Spinal cord (tissue), 10 donors: ENCODE measurements around the gene PPP1R18. TPM values are rescaled to one million over a fixed set of nuclear protein-coding genes. Genes with fewer than 3 reads are reported as not detected.
"Not testable (repeated sequence)": the region's sequence is repeated elsewhere in the genome, so short reads cannot be mapped to it uniquely, and the experiment has no call there.

Experiments used
- DNase-seq, 6 donors: peaks; one replicate each; pipeline versions ENCODE4 v3.0.0 to v3.0.0-alpha.2; 2013 to 2015; ENCODE audit warnings: low spot score in 6 of 6, low read depth in 4 of 6
- H3K27ac ChIP-seq: one replicate; pipeline ENCODE4 v1.5.1; 2013; ENCODE audit warnings: low read depth, low read length, control low read depth
- H3K27me3 ChIP-seq: one replicate; pipeline ENCODE4 v1.6.1; 2013; ENCODE audit warnings: low read length; ENCODE audit not compliant: control insufficient read depth, insufficient read depth
- H3K36me3 ChIP-seq: one replicate; pipeline ENCODE4 v1.6.1; 2013; ENCODE audit warnings: low read length; ENCODE audit not compliant: control insufficient read depth, insufficient read depth
- H3K4me1 ChIP-seq: one replicate; pipeline ENCODE4 v1.6.1; 2013; ENCODE audit warnings: low read length; ENCODE audit not compliant: control insufficient read depth, insufficient read depth
- H3K4me3 ChIP-seq: one replicate; pipeline ENCODE4 v1.5.1; 2013; ENCODE audit warnings: low read depth, low read length, control low read depth
- H3K9me3 ChIP-seq: one replicate; pipeline ENCODE4 v1.6.1; 2013; ENCODE audit warnings: low read length; ENCODE audit not compliant: control insufficient read depth, insufficient read depth
- WGBS: methylation state at CpG from one replicate; pipeline ENCODE4 v1.1.5; 2013; ENCODE audit warnings: missing lambda C conversion rate; ENCODE audit not compliant: insufficient coverage; 5-methylcytosine and 5-hydroxymethylcytosine counted together
- polyA plus RNA-seq, 2 donors: library from polyadenylated mRNA; unstranded; fragments of 120-200 nt; gene quantifications; one replicate each; pipeline ENCODE4 v1.2.1, GENCODE V29; 2013; ENCODE audit not compliant: insufficient read length in 2 of 2
- total RNA-seq, 2 donors: library from RNA; depleted of rRNA in 1 of 2; stranded (reverse); fragments of 120-200 nt in 1 of 2; fragments of >200 nt in 1 of 2; gene quantifications; one replicate each; pipeline versions ENCODE4 v1.2.3 to v1.2.4, GENCODE V29; 2013 to 2014
- donor health status: healthy.

Gene PPP1R18
- total and polyA plus RNA-seq, 4 donors = 14.5 to 49.3 (median 37.8) TPM

- H3K4me1 ChIP-seq, H3K9me3 ChIP-seq, H3K27me3 ChIP-seq, H3K27ac ChIP-seq, DNase-seq, H3K4me3 ChIP-seq: not testable (repeated sequence)
- 92% methylated on average over 4 of the region's 5 CpGs for WGBS
- peaks cover 95% of the 10 kb centered on the region for H3K36me3 ChIP-seq
Measured at GRCh38 chr6:30657922-30658321, 28.5 kb downstream of the PPP1R18 start.

GRCh38 chr6:30657454-30657853 lies 29.0 kb downstream of the PPP1R18 start:
- peaks cover 3% of the 10 kb centered on the region for H3K4me1 ChIP-seq
- no peaks in the 10 kb centered on the region for H3K9me3 ChIP-seq
- no peak for DNase-seq
- no peak overlapping the region for H3K4me3 ChIP-seq
- no peak overlapping the region for H3K27ac ChIP-seq
- H3K36me3 ChIP-seq = peaks cover 94% of the 10 kb centered on the region
- H3K27me3 ChIP-seq = no peaks in the 10 kb centered on the region

- DNase-seq = no peak
- H3K27me3 ChIP-seq = no peaks in the 10 kb centered on the region
- H3K4me1 ChIP-seq = peaks cover under 1% of the 10 kb centered on the region
- no peaks in the 10 kb centered on the region for H3K9me3 ChIP-seq
- no peak overlapping the region for H3K4me3 ChIP-seq
- no peak overlapping the region for H3K27ac ChIP-seq
- WGBS = 85% methylated on average over 7 of the region's 7 CpGs
- H3K36me3 ChIP-seq = peaks cover 94% of the 10 kb centered on the region
Measured at GRCh38 chr6:30656513-30656912, 29.9 kb downstream of the PPP1R18 start.

- Histone ChIP-seq H3K27me3 (no peaks in the 10 kb centered on the region), H3K4me1 (no peaks in the 10 kb centered on the region), H3K4me3 (no peak overlapping the region), H3K9me3 (no peaks in the 10 kb centered on the region), H3K36me3 (peaks cover 93% of the 10 kb centered on the region), H3K27ac (no peak overlapping the region)
- no peak for DNase-seq
- WGBS = 93% methylated on average over 3 of the region's 3 CpGs
Measured at GRCh38 chr6:30655743-30656094, 30.7 kb downstream of the PPP1R18 start.

- Histone ChIP-seq H3K4me3 (no peak overlapping the region), H3K36me3 (peaks cover 94% of the 10 kb centered on the region), H3K4me1 (no peaks in the 10 kb centered on the region), H3K27ac (no peak overlapping the region), H3K9me3 (no peaks in the 10 kb centered on the region), H3K27me3 (no peaks in the 10 kb centered on the region)
- 89% methylated on average over 11 of the region's 19 CpGs for WGBS
- DNase-seq = no peak
Measured at GRCh38 chr6:30654798-30655742, 31.4 kb downstream of the PPP1R18 start.

- Histone ChIP-seq H3K4me1 (peaks cover 13% of the 10 kb centered on the region), H3K36me3 (peaks cover 64% of the 10 kb centered on the region), H3K9me3 (no peaks in the 10 kb centered on the region), H3K27ac (no peak overlapping the region), H3K4me3 (no peak overlapping the region), H3K27me3 (no peaks in the 10 kb centered on the region)
- 90% methylated on average over 6 of the region's 12 CpGs for WGBS
- DNase-seq = no peak
Measured at GRCh38 chr6:30651143-30651542, 35.3 kb downstream of the PPP1R18 start.

GRCh38 chr6:30647242-30648116 lies 39.0 kb downstream of the PPP1R18 start:
- DNase-seq = peak; percentile 70 to 98 (median 80)
- H3K27ac ChIP-seq = peak overlapping the region; percentile 90
- H3K36me3 ChIP-seq = peaks cover 61% of the 10 kb centered on the region

GRCh38 chr6:30646450-30647241 lies 39.8 kb downstream of the PPP1R18 start, which contains the start of gene C6orf136:
Gene C6orf136 (plus strand): TSS chr6:30647133. CDS start chr6:30647232, 99 bp downstream.
- peak within 1 kb of the TSS; percentile 90 for H3K27ac ChIP-seq
- WGBS = 12% methylated on average over 25 of the region's 37 CpGs

More at GRCh38 chr6:30647242-30648116, 39.0 kb downstream of the PPP1R18 start:
- under 1% methylated on average over 72 of the region's 78 CpGs for WGBS
- Histone ChIP-seq H3K27me3 (no peaks in the 10 kb centered on the region), H3K9me3 (no peaks in the 10 kb centered on the region), H3K4me1 (peaks cover 13% of the 10 kb centered on the region), H3K4me3 (peak overlapping the region; percentile 89)

GRCh38 chr6:30645989-30646388 lies 40.5 kb downstream of the PPP1R18 start:
- Histone ChIP-seq H3K36me3 (peaks cover 60% of the 10 kb centered on the region), H3K9me3 (no peaks in the 10 kb centered on the region), H3K27me3 (no peaks in the 10 kb centered on the region), H3K27ac (no peak overlapping the region), H3K4me3 (no peak overlapping the region), H3K4me1 (peaks cover 13% of the 10 kb centered on the region)
- no peak for DNase-seq
- no CpG with 5 or more reads among the region's 1 CpG for WGBS

More at GRCh38 chr6:30646450-30647241, 39.8 kb downstream of the PPP1R18 start, which contains the start of gene C6orf136:
- Histone ChIP-seq H3K27me3 (no peaks in the 10 kb centered on the region), H3K4me3 (peak within 1 kb of the TSS; percentile 89), H3K4me1 (peaks cover 13% of the 10 kb centered on the region), H3K36me3 (peaks cover 60% of the 10 kb centered on the region), H3K9me3 (no peaks in the 10 kb centered on the region)
- peak; percentile 84 to 99 (median 90) for DNase-seq
